GM12892 (cell line): ENCODE measurements around the gene LMAN1.

ENCODE experiments used
- POLR2AphosphoS5 ChIP-seq: IDR thresholded peaks from 2 replicates; pipeline ENCODE4 v1.6.1; 2011; ENCODE audit warnings: low read depth, low read length, control low read depth
- TAF1 ChIP-seq: IDR thresholded peaks from 2 replicates; pipeline ENCODE4 v1.6.1; 2011; ENCODE audit warnings: low read depth, mild to moderate bottlenecking, control low read depth, low read length, borderline replicate concordance

- TF ChIP-seq TAF1 = no peak
- no peak for TF ChIP-seq POLR2AphosphoS5
These were observed 702 bp downstream of the LMAN1 start for GRCh38 chr18:59358414-59358711.
